ENCODE results near the gene IL1RAP.

DNA sequence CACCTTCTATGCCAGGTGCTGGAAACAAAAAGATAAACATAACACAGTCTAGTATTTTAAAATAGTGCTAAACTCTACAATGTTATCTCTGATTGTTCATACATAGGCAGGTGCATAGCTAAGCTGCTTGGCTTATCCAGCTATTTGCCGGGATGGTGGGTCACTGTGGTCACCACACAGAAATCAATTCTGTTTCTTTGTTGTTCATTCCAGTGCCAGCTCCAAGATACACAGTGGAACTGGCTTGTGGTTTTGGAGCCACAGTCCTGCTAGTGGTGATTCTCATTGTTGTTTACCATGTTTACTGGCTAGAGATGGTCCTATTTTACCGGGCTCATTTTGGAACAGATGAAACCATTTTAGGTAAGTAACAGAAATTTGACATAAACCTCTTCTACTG lies 130.2 kb downstream of the IL1RAP start:
- TF ChIP-seq, protein P1, sequence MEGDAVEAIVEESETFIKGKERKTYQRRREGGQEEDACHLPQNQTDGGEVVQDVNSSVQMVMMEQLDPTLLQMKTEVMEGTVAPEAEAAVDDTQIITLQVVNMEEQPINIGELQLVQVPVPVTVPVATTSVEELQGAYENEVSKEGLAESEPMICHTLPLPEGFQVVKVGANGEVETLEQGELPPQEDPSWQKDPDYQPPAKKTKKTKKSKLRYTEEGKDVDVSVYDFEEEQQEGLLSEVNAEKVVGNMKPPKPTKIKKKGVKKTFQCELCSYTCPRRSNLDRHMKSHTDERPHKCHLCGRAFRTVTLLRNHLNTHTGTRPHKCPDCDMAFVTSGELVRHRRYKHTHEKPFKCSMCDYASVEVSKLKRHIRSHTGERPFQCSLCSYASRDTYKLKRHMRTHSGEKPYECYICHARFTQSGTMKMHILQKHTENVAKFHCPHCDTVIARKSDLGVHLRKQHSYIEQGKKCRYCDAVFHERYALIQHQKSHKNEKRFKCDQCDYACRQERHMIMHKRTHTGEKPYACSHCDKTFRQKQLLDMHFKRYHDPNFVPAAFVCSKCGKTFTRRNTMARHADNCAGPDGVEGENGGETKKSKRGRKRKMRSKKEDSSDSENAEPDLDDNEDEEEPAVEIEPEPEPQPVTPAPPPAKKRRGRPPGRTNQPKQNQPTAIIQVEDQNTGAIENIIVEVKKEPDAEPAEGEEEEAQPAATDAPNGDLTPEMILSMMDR (IDR thresholded peaks at IDR 0.05) = no peak
- no peak for TF ChIP-seq POLR2A (IDR thresholded peaks at IDR 0.05)

Data from thyroid gland (tissue), 4 donors.